SU-DHL-6 (cell line): ENCODE measurements around the gene ALOXE3.
A peak's percentile ranks its signal among the peaks of the same experiment; 100 is the strongest.

Source experiments
- H2AFZ ChIP-seq: fragments of 200-600 bp; sonication (generic); 2 replicates; pipeline ENCODE4 v1.6.1; 2014; ENCODE audit warnings: low read depth, mild to moderate bottlenecking, moderate library complexity, mixed read lengths, antibody characterized with exemption, low read length; ENCODE audit not compliant: severe bottlenecking
- H3F3A ChIP-seq: fragments of 200-600 bp; shearing (Covaris generic); 2 replicates; pipeline ENCODE4 v1.6.0; 2016; ENCODE audit warnings: antibody characterized with exemption, mild to moderate bottlenecking; ENCODE audit not compliant: insufficient read depth
- H3K27ac ChIP-seq: fragments of 200-600 bp; sonication (generic); 2 replicates; pipeline ENCODE4 v1.5.1; 2016; ENCODE audit warnings: low read depth, mild to moderate bottlenecking, low read length, moderate library complexity, mixed read lengths
- H3K27me3 ChIP-seq: fragments of 200-600 bp; sonication (generic), shearing (Covaris generic); 2 replicates; pipeline ENCODE4 v1.6.0; 2014; ENCODE audit warnings: mild to moderate bottlenecking, low read length
- H3K36me3 ChIP-seq: fragments of 200-600 bp; sonication (generic); 2 replicates; pipeline ENCODE4 v1.6.1; 2014; ENCODE audit warnings: mild to moderate bottlenecking, low read length, mixed read lengths
- H3K4me2 ChIP-seq: fragments of 300-600, 200-600 bp; shearing (Covaris generic), sonication (generic); 2 replicates; pipeline ENCODE4 v1.6.0; 2014; ENCODE audit warnings: low read length, low read depth, mild to moderate bottlenecking; ENCODE audit not compliant: poor library complexity, severe bottlenecking
- H3K4me3 ChIP-seq: fragments of 200-600 bp; sonication (generic); 2 replicates; pipeline ENCODE4 v1.5.1; 2014; ENCODE audit warnings: antibody characterized with exemption, low read length, mild to moderate bottlenecking, mixed read lengths; ENCODE audit not compliant: insufficient read depth, poor library complexity, severe bottlenecking
- H3K79me2 ChIP-seq: fragments of 200-600 bp; sonication (generic); 2 replicates; pipeline ENCODE4 v1.6.1; 2014; ENCODE audit warnings: mild to moderate bottlenecking, low read length, moderate library complexity; ENCODE audit not compliant: insufficient read depth
- H3K9ac ChIP-seq: fragments of 200-600 bp; sonication (generic); 2 replicates; pipeline ENCODE4 v1.7.0; 2014; ENCODE audit warnings: mild to moderate bottlenecking, low read length
- H3K9me2 ChIP-seq: fragments of 200-600 bp; sonication (generic); replicated peaks from 2 replicates; pipeline ENCODE4 v1.6.1; 2014; ENCODE audit warnings: low read length; ENCODE audit not compliant: insufficient read depth
- H3K9me3 ChIP-seq: fragments of 200-600 bp; sonication (generic); 2 replicates; pipeline ENCODE4 v1.6.1; 2014; ENCODE audit warnings: low read length, mixed read lengths; ENCODE audit not compliant: insufficient read depth
- H4K20me1 ChIP-seq: fragments of 200-600 bp; sonication (generic); 2 replicates; pipeline ENCODE4 v1.6.1; 2014; ENCODE audit warnings: low read depth, mild to moderate bottlenecking, antibody characterized with exemption, low read length, moderate library complexity, mixed read lengths
- CTCF ChIP-seq: fragments of 200-600 bp; sonication (generic); IDR thresholded peaks from one replicate; pipeline ENCODE4 v1.5.1; 2017; ENCODE audit warnings: antibody characterized with exemption, mild to moderate bottlenecking, low read length, moderate library complexity; ENCODE audit not compliant: insufficient read depth, poor library complexity, severe bottlenecking
- EZH2phosphoT487 ChIP-seq: fragments of 200-600 bp; sonication (generic), shearing (Covaris generic); conservative IDR thresholded peaks from 2 replicates; pipeline ENCODE4 v1.6.1; 2018; ENCODE audit warnings: mild to moderate bottlenecking, antibody characterized with exemption, low read length, moderate library complexity, mixed read lengths

The ALOXE3 gene

DNA sequence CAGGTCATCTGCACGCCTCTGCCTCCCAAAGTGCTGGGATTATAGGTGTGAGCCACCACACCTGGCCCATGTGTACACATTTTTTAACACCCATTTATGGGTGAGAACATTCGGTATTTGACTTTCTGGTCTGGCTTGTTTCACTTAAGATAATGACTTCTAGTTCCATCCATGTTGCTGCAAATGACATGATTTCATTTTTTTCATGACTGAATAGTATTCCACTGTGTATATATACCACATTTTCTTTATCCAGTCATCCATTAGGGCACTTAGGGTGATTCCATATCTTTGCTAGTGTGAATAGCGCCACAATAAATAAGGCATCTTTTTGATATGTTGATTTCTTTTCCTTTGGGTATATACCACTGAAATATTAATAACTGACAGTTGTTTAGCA lies 36.4 kb downstream of the ALOXE3 start:
- no peaks in the 10 kb centered on the region for H3K9me2 ChIP-seq
- no peak overlapping the region for H3K27ac ChIP-seq
- no peak overlapping the region for H3K9ac ChIP-seq
- H4K20me1 ChIP-seq = no peaks in the 10 kb centered on the region
- H3F3A ChIP-seq = no peaks in the 10 kb centered on the region
- H3K9me3 ChIP-seq = no peaks in the 10 kb centered on the region
- no peaks in the 10 kb centered on the region for H3K36me3 ChIP-seq
- no peak for TF ChIP-seq CTCF
- TF ChIP-seq EZH2phosphoT487 = no peak
- H2AFZ ChIP-seq = no peak overlapping the region
- H3K4me3 ChIP-seq = no peak overlapping the region
- no peaks in the 10 kb centered on the region for H3K27me3 ChIP-seq
- H3K4me2 ChIP-seq = no peak overlapping the region
- H3K79me2 ChIP-seq = no peaks in the 10 kb centered on the region

GRCh38 chr17:8080799-8081219 lies 37.5 kb downstream of the ALOXE3 start:
- H2AFZ ChIP-seq = no peak overlapping the region
- H3K79me2 ChIP-seq = no peaks in the 10 kb centered on the region
- no peak for TF ChIP-seq CTCF
- TF ChIP-seq EZH2phosphoT487 = no peak
- H3K9ac ChIP-seq = no peak overlapping the region
- no peaks in the 10 kb centered on the region for H3K9me2 ChIP-seq
- H3K27ac ChIP-seq = no peak overlapping the region
- no peak overlapping the region for H3K4me2 ChIP-seq
- H3K9me3 ChIP-seq = no peaks in the 10 kb centered on the region
- H4K20me1 ChIP-seq = no peaks in the 10 kb centered on the region
- no peaks in the 10 kb centered on the region for H3K36me3 ChIP-seq
- H3K4me3 ChIP-seq = no peak overlapping the region
- H3F3A ChIP-seq = no peaks in the 10 kb centered on the region
- H3K27me3 ChIP-seq = no peaks in the 10 kb centered on the region

DNA sequence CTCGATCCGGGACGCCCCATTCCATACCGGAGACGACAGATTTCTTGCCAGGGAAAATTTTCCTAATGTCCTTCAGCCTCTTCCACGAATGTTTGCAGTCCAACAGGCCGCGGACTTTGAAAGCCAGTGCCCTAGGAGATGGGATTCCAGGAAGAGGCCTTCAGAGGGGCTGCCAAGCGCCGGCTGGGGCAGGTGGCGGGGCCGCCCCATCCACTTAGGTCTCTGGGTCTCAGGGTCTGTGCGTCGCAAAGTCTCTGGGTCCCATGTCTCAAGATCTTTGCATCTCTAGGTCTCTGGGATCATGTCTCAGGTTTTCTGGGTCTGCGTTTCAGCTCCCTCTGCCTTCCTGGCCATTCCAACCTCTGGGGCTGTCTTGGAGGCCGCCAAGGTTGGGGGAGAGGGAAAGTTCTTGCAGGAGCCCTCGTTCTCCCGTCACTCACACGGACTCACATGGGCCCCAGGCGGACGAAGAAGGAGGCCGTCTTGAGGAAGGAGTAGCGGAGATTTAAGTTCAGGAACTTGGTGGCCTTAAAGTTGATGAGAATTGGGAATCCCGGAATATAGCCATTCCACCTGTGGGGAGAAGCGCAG lies 38.0 kb downstream of the ALOXE3 start:
- Histone ChIP-seq H2AFZ (peak overlapping the region; percentile 94), H3K27ac (no peak overlapping the region)

More for the DNA sequence above, 38.0 kb downstream of the ALOXE3 start:
- Histone ChIP-seq H3F3A (no peaks in the 10 kb centered on the region), H3K36me3 (no peaks in the 10 kb centered on the region), H3K4me2 (peak overlapping the region; percentile 61), H4K20me1 (no peaks in the 10 kb centered on the region), H3K4me3 (peak overlapping the region; percentile 51), H3K79me2 (no peaks in the 10 kb centered on the region), H3K9me3 (no peaks in the 10 kb centered on the region), H3K27me3 (no peaks in the 10 kb centered on the region), H3K9me2 (no peaks in the 10 kb centered on the region), H3K9ac (peak overlapping the region; percentile 65)
- TF ChIP-seq CTCF = no peak
- TF ChIP-seq EZH2phosphoT487 = no peak
